Myocyte (in vitro differentiated cells): ENCODE results near the gene ZBED1. TPM values are rescaled to one million over a fixed set of nuclear protein-coding genes. Genes with fewer than 3 reads are reported as not detected.
"Not testable (repeated sequence)": the region's sequence is repeated elsewhere in the genome, so short reads cannot be mapped to it uniquely, and the experiment has no call there.

ENCODE experiments used
- DNase-seq: peaks from one replicate; pipeline ENCODE4 v3.0.0-alpha.2; 2012; ENCODE audit warnings: low read depth
- total RNA-seq: library from RNA; depleted of rRNA; stranded (reverse); fragments of >200 nt; gene quantifications from 2 replicates; pipeline ENCODE4 v1.2.3, GENCODE V29; 2014

ZBED1 gene
- total RNA-seq, 1 donor from 2014 or later, result 38.8 TPM

DNA sequence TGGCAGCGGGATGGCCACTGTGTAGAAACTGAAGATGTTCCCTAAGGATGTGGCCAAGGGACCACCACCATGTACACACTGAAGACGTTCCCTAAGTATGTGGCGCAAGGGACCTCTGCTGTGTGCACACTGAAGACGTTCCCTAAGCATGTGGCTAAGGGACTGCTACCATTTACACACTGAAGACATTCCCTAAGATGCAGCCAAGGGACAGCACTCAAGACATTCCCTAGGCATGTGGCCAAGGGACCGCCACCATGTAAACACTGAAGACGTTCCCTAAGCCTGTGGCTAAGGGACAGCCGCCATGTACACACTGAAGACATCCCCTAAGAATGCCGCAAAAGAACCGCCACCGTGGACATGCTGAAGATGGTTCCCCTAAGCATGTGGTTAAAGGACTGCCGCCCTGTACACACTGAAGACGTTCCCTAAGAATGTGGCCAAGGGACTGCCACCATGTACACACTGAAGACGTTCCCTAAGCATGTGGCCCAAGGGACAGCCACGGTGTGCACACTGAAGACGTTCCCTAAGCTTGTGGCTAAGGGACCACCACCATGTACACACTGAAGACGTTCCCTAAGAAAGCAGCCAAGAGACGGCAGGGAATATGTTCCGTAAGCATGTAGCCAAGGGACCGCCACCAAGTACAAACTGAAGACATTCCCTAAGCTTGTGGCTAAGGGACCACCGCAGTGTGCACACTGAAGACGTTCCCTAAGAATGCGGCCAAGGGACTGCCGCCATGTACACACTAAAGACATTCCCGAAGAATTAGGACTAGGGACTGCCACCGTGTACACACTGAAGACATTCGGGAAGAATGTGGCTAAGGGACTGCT is 43.3 kb downstream of the ZBED1 start:
- no peak for DNase-seq

DNA sequence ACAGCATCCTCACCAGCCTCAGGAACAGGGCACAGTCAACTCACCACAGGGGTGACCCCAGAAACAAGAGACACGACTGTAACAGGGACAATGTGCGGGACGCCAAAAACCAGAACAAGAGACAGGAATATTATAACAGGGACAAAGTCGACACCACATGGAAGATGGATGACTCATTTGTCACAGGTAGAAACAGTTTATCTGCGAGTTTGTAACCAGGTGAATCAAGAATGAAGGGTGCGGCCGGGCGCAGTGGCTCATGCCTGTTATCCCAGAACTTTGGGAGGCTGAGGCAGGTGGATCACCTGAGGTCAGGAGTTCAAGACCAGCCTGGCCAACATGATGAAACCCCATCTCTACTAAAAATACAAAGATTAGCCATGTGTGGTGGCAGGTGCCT is 44.7 kb downstream of the ZBED1 start:
- not testable (repeated sequence) for DNase-seq

DNA sequence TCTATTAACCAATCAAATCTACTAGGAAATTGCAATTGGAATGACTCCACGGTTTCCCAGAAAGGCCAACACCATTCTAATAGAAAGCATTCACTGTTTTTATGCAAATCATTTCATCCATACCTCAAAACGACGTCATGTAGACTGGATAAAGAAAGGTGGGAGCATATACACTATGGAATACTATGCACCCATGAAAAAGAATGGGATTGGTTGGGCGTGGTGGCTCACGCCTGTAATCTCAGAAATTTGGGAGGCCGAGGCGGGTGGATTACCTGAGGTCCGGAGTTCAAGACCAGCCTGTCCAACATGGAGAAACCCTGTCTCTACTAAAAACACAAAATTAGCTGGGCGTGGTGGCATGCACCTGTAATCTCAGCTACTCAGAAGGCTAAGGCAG is 46.2 kb downstream of the ZBED1 start:
- not testable (repeated sequence) for DNase-seq

- DNase-seq, result no peak
These were observed 48.0 kb downstream of the ZBED1 start for GRCh38 chrX:2452799-2453198.

DNA sequence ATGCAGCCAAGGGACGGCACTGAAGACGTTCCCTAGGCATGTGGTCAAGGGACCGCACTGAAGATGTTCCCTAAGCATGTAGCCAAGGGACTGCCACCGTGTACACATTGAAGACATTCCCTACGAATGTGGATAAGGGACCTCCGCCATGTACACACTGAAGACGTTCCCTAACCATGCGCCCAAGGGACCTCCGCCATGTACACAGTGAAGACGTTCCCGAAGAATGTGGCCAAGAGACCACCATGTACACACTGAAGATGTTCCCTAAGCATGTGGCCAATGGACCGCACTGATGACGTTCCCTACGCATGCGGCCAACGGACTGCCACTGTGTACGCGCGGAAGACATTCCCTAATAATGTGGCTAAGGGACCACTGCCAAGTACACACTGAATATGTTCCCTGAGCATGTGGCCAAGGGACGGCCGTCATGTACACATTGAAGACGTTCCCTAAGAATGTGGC is 48.4 kb downstream of the ZBED1 start:
- no peak for DNase-seq

- no peak for DNase-seq
These were observed 49.1 kb downstream of the ZBED1 start for GRCh38 chrX:2451501-2452316.

GRCh38 chrX:2450681-2451080 is 50.1 kb downstream of the ZBED1 start:
- no peak for DNase-seq

DNA sequence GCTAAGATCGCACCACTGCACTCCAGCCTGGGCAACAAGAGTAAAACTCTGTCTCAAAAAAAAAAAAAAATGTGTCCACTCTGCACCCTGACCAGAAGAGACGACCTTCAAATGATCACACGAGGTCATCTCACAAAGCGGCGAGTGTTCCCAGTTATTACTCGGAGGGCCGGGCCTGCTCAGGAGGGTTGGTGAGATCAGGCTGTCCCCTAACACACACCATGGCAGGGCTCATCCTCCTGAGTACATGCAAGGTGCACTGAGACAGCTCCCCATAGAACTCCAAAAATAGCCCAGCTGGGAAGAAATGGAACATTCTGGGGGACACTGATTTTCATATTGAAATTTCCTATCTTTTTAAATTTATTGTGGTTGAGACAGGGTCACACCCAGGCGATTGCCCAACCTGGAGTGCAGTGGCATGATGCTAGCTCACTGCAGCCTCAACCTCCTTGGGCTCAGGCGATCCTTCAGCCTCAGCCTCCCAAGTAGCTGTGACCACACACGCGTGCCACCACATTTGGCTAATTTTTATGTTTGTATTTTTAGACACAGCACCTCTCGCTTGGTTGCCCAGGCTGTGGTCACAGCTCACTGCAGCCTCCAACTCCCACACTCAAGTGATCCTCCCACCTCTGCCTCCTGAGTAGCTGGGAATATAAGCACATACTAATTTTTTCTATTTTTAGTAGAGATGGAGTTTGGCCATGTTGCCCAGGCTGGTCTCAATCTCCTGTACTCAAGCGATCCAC is 51.5 kb downstream of the ZBED1 start:
- no peak for DNase-seq

DNA sequence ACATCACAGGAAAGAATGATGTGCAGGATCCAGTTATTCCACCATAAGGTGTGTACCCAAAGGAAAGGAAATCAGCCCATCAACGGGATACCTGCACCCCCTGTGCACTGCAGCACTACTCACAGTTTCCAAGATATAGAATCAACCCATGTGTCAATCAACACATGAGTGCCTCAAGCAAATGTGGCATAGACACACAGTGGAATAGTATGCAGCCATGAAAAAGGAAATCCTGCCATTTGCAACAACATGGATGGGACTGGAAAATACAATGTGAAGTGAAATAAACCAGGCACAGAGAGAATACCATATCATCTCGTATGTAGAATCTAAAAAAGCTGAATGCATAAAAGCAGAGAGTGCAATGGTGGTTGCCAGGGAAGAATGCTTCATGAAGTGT is 53.3 kb downstream of the ZBED1 start:
- no peak for DNase-seq

DNA sequence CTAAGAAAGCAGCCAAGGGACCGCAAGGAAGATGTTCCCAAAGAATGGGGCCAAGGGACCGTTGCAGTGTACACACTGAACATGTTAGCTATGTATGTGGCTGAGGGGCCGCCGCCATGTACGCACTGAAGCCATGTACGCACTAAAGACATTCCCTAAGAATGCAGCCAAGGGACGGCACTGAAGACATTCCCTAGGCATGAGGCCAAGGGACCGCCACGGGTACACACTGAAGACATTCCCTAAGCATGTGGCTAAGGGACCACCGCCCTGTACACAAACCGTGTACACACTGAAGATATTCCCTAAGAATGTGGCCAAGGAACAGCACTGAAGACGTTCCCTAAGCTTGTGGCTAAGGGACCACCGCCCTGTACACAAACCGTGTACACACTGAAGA is 54.0 kb downstream of the ZBED1 start:
- DNase-seq, result no peak

DNA sequence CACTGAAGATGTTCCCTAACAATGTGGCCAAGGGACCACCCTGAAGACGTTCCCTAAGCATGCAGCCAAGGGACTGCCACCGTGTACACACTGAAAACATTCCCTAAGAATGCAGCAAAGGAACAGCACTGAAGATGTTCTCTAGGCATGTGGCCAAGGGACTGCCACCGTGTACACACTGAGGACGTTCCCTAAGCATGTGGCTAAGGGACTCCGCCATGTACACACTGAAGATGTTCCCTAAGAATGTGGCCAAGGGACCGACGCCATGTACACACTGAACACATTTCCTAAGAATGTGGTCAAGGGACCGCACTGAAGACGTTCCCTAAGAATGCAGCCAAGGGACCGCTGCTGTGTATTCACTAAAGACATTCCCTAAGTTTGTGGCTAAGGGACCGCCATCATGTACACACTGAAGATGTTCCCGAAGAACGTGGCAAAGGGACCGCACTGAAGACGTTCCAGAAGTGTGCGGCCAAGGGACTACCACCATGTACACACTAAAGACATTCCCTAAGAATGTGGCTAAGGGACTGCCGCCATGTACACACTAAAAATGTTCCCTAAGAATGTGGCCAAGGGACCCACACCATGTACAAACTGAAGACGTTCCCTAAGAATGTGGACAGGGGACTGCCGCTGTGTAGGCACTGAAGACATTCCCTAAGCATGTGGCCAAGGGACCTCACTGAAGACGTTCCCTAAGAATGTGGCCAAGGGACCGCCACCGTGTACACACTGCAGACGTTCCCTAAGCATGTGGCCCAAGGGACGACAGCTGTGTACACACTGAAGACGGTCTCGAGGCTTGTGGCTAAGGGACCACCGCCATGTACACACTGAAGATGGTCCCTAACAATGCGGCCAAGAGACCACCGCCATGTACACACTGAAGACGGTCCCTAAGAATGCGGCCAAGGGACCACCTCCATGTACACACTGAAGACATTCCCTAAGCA is 54.8 kb downstream of the ZBED1 start:
- no peak for DNase-seq

DNA sequence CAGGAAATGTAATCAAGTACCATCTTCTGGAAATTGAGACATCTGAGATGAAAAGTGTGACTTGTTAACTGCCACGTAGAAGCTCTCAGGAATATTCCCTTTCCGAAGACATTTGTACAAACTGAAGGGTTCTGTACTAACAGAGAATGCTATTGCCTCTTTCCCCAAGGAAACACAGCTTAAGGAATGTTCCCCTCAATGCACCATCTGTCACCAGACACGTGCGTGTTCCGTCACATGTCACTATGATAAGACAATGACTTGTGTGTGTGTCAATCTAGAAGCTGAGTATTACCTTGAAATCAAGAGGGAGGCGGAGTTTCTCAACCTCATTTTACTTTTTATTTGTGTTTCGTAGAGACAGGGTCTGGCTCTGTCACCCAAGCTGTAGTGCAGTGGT is 58.1 kb downstream of the ZBED1 start:
- DNase-seq, result no peak

GRCh38 chrX:2441466-2441865 is 59.3 kb downstream of the ZBED1 start:
- DNase-seq, result no peak

DNA sequence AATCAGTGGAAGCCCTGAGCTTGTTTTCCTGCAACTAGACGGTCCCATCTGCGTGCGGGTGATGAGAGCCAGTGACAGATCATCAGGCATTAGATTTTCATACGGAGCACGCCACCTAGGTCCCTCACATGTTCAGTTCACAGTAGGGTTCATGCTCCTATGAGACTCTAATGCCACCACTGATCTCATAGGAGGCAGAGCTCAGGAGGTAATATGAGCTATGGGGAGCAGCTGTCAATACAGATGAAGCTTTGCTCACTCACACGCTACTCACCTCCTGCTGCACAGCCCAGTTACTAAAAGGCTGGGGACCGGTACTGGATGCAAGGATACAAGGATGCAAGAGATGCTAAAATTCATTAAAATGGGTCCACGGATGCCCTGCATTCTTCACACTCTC is 61.2 kb downstream of the ZBED1 start:
- no peak for DNase-seq

Other genes starting within 250 kb of the ZBED1 start
- 26.8 and 40.7 TPM in 2 replicates for gene DHRSX, start within 50 bp of the ZBED1 start, total RNA-seq
- gene CD99, start 190.3 kb upstream of the ZBED1 start, total RNA-seq, result 487 and 559 TPM in 2 replicates